AG09309 (cell line): ENCODE data around the gene PTPRT.

ENCODE experiments used
- DNase-seq: peaks from one replicate; pipeline ENCODE4 v3.0.0-alpha.2; 2010; ENCODE audit warnings: low read depth
- H3K4me3 ChIP-seq: 2 replicates; pipeline ENCODE4 v1.5.1; 2011; ENCODE audit warnings: mild to moderate bottlenecking, low read depth, low read length, moderate library complexity; ENCODE audit not compliant: control insufficient read depth
- TF ChIP-seq, protein P1 (sequence below): IDR thresholded peaks from 2 replicates; pipeline ENCODE4 v1.5.1; 2011; ENCODE audit warnings: mild to moderate bottlenecking, low read depth, low read length, inconsistent platforms; ENCODE audit not compliant: insufficient read depth, control insufficient read depth; ENCODE audit errors: missing control alignments

The PTPRT gene

DNA sequence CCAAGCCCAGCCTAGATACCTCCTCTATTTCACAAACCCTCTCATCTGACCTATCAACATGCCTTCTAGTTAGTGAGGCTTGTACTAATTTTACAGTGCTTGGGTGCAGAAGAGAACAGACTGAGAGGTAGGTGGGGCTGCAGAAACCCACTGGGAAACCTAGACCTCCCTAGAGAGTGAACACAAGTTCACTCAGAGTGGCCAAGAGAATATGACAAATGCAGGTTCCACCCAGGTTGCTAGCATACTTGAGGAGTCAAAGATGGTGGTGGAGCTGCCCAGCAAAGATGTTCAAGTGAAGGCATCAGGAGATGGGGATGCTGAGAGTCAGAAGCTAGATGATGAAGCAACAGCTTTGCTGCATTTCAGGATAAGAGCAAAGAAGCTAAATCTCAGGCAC is 337.0 kb downstream of the PTPRT start:
- no peak for DNase-seq
- TF ChIP-seq, protein P1, sequence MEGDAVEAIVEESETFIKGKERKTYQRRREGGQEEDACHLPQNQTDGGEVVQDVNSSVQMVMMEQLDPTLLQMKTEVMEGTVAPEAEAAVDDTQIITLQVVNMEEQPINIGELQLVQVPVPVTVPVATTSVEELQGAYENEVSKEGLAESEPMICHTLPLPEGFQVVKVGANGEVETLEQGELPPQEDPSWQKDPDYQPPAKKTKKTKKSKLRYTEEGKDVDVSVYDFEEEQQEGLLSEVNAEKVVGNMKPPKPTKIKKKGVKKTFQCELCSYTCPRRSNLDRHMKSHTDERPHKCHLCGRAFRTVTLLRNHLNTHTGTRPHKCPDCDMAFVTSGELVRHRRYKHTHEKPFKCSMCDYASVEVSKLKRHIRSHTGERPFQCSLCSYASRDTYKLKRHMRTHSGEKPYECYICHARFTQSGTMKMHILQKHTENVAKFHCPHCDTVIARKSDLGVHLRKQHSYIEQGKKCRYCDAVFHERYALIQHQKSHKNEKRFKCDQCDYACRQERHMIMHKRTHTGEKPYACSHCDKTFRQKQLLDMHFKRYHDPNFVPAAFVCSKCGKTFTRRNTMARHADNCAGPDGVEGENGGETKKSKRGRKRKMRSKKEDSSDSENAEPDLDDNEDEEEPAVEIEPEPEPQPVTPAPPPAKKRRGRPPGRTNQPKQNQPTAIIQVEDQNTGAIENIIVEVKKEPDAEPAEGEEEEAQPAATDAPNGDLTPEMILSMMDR: no peak
- no peak overlapping the region for H3K4me3 ChIP-seq

DNA sequence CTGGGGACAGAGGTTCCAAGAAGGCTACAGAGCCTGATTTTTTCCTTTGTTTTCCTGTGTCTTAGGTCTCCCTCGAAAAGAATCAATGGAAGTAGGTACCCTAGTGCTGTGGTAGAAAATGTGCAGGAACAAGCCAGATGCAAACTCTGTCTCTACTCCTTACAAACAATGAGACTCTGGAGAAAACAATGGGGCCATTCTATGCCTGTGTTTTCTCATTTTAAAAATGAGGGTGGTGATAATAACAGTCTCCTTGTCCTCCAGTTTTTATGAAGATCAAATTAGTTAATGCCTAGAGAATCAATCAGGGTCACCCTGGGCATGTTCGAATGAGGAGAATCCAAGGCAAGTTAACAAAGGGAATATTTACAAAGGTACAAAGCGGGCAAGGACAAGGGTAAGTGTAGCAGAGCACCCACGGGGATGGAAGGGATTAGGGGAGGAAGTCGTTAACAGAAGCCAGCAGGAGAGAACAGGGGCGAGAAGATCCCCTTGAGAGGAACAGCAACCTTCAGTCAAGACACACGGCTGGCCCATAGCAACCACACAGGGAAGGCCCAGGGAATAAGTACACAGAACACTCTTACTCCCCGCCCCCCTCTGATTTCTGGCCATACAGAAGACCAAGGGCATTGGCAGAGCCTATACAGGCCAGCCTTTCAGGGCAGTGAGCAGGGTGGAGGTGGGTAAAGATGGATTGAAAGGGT is 342.8 kb downstream of the PTPRT start:
- DNase-seq: no peak
- H3K4me3 ChIP-seq: no peak overlapping the region
- TF ChIP-seq, protein P1: no peak

DNA sequence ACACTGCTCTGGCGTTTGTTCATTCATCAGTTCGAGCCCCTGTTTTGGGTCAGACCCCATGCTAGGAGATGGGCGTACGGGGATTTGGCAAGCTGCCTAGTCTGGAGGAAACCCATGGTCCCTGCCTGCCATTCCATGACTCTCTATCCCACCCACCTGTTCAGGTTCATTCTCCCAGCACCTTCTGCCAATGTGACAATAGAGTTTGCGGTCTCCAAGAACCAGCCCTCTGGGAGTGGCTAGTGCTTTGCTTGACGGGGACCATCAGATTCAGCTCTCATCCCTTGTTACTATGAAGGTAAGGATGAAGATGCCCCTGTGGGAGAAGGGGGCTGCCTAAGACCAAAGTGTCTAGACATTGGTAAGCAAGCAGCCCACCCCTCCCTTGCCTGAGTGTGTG is 345.0 kb downstream of the PTPRT start:
- DNase-seq: no peak
- TF ChIP-seq, protein P1: no peak
- H3K4me3 ChIP-seq: no peak overlapping the region

DNA sequence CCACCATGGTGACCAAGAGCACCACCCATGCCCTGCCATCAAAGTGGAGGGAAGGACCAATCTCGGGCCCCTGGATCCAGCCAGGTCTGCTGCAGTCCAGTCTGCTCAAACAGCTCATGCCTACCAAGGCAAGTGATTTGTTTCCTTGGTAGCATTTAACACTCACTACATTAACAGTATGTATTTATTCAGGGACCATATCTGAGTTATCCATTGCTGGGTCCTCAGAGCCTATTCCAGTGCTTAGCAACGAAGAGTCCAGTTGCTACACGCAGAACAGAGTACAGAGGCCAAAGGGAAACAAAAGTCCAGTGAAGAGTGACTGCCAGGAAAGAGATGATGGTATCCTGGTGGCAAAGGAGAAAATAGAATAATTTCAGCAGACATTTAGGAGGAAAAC is 352.2 kb downstream of the PTPRT start:
- DNase-seq: no peak
- TF ChIP-seq, protein P1: no peak
- no peak overlapping the region for H3K4me3 ChIP-seq

DNA sequence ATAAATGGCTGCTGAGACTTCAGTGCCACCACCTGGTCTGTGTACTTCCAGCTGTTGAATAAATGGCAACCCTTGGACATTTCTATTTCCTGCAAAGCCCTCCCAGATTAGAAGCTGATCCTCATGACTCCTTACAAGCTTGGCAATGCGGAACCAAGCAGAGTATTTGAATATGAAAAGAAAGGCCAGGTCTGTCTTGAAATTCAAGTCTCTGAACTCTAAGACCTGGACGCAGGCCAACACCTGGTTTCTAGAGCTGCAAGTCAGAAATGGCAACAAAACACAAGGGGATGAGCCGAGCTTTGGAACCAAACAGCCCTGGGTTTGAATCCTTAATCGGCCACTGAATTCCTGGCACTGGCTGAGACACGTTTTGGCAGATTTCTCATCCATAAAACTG is 353.4 kb downstream of the PTPRT start:
- TF ChIP-seq, protein P1: no peak
- no peak overlapping the region for H3K4me3 ChIP-seq

DNA sequence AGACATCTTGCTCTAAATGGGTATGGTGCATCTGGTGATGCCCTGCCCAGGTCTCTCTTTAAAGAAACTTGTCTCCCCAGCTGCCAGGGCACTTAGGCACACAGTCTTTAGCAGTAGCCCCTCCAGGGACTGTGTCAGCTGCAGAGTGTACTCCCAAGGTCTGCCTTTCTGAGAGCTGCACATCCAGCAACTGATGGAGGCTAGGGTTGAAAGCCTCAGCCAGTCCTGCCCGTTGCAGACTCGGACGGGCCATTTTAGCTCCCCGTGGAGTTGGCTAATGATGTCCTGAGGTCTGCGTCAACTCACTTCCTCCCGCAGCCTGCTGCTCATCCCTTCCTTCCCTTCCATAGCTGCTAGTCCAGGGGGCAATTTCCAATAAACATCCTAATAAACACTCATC is 381.8 kb downstream of the PTPRT start:
- no peak for DNase-seq
- TF ChIP-seq, protein P1: no peak
- H3K4me3 ChIP-seq: no peak overlapping the region

More for the DNA sequence above, 353.4 kb downstream of the PTPRT start:
- no peak for DNase-seq
